Measurements from ENCODE around the gene ERFL.

Gene ERFL

DNA sequence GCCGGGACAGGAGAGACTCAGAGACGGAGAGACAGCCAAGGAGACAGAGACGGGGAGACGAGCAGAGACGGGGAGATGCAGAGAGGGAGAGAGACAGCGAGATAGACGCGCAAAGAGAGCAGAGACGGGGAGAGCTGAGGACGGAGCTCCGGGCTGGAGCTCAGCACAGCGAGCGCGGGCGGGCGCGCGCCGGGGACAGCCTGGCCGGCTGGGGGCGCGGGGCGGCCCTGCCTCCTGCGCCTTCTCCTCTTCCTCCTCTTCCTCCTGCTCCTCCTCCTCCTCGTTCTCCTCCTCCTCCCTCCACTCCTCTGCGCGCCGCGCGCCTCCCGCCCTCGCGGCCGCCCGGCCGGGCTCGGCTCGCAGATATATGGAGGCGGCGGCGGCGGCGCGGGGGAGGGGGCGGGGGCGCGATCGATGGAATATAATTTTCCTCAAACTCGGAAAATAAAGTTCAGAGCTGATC is at the start of gene ERFL:
ERFL (minus strand) TSS at position 229 of the 463 bp plus-strand sequence. CDS start 15,530 bp downstream, outside the sequence.
- no peak for DNase-seq

DNA sequence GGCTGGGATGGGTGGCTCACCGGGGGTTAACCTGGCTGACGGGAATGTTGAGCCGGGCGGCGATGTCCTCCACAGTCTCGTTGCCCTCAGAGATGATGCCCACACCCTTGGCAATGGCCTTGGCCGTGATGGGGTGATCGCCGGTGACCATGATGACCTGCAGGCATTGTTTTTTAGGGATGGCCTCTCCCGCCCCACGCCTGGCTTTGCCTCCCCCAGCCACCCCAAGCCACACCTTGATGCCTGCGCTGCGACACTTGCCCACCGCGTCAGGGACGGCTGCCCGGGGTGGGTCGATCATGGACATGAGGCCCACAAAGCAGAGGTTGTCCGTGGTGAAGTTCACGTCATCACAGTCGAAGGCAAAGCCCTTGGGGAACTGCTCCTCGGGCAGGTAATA is 49.7 kb upstream of the ERFL start:
- no peak for DNase-seq

DNA sequence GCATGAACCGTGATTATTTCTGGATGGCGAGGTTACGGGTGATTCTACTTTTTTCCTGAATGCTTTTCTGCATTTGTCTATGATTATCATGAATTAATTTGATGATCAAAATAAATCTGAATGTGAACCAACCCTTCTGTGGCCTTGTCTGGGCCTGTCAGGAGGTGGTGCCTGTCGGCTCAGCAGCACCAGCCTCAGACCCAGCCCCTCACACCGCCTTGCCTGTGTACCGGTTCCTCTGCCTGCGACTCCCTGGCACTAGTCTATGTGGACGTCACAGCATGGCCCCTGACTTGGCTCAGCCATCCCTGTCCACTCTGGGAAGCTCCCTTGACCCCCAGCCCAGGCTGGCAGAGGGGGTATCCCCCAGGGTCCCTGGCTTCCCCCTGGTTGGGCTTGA is 46.4 kb upstream of the ERFL start:
- DNase-seq = no peak

DNA sequence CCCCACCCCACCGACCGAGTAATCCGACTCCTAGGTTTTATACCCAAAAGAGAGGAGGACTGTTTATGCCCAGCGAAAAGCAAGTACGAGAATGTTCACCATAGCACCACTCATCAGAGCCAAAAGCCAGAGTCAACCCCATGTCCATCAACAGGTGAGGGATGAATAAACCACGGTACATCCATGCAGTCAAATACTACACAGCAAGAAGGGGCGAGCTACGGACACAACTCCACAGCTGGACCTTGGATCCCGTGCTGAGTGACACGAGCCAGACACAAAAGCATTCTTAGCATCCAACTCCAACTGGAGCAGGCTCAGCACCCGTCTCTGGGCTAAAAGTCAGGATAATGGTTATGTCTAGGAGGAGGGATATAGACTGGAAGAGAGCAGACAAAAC is 43.1 kb upstream of the ERFL start:
- DNase-seq = no peak

DNA sequence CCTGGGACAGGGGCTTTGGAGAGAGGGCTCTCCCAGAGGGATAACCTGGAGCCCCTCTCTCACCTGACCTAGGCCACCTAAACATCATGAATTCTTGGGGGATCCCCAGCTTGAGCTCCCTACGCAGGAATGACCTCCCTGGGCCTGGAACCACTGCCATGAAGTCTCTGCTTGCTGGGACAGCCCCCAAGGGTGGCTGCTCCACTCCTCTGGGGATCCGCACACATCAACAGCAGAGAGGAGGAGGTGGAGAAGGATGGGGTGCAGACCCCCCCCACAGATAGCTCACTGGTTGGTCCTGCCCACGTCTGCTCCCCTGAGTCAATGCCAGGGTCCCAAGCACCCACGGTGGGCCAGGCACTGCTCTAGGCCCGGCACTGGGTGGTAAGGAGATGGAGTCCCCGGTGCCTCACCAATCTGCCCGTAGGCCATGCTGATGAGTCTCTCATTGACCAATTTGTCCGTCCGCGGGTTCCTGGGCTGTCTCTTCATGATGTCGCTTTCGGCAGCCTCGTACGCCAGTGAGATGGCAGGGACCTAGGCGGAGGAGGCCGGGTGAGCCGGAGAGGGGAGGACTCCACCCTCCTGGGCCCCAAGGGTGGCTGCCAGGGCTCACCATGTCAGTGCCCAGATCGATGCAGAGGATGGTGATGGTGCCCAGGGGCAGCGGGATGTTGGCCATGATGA is 41.7 kb upstream of the ERFL start:
- DNase-seq = no peak

DNA sequence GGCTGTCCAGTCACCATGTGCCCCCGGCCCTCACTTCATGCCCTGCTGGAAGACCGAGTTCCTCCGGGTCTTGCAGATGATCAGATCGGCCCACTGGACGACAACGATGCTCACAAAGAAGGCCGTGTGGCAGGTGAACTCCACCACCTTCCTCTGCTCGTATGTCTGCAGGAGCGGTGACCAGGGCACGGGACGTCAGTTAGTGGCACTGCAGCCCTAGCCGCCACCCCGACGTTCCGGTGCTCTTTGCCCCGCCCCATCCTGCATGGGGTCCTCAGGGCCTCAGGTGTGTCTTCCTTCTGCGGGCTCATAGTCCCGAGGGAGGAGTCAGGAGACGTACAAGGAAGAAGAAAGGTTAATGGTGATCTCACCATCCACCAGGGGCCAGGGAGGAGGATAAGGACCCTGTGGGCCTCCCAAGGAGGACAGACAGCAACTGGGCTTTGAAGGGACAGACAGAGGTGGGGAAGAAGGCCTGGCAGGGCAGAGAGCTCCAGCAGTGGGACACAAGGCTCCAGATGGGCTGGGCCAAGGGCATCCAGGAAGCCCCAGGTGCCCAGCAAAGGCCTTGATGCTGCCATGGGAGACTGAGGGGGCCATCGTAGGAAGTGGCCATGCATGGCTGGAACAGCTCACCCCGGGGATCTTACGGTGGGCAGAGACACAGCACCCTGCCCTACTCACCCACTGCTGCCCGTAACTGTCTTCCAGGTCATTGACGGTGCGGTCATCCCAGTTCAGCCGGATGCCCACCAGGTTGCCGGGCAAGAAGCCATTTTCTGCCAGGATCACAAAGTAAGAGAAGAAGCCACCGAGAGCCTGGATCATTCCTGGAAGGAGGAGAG is 40.7 kb upstream of the ERFL start:
- DNase-seq = no peak

DNA sequence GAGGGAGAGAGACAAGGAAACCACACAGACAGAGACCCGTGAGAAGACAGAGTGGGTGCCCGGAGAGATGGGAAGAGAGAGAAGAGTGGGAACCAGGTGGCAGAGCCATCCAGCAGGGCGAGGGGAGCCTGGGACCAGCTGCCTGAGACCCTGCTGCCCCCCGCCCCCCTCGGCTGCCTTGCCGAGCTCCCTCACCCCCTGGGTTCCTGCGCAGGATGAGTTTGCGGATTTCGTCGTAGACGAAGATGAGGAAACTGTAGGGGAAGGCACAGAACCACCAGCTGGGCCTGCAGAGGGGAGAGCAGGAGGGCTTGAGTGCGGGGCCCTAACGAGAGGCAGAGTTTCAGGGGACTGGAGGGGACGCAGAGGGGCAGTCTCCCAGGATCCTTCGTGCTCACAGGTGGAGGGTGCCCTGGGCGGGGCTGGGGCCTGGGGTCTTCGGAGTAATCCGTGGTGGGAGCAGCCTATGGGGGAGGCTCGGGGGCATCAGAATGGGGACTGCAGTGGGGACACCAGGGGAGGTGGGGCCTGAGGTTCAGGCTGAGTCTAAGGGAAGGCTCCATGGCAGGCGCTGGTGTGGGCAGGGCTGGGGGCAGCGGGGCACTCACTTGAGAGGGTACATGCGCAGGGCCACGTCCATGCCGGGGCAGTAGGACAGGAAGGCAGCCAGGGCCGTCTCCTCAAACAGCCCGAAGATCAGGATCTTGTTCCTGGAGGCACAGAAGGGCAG is 39.0 kb upstream of the ERFL start:
- DNase-seq = no peak

DNA sequence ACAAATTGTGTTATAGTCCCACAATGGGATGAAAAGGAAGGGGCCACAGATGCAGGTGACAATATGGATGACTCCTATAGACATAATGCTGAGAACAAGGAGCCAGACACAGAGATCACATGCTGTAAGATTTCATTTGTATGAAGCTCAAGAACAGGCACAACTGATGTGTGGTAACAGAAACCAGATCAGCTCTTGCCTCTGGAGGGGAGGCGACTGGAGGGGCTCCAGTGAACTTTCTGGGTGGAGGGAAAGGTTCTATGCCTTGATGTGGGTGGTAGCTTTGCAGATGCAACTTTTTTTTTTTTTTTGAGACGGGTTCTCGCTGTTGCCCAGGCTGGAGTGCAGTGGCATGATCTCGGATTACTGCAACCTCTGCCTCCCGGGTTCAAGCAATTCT is 36.9 kb upstream of the ERFL start:
- no peak for DNase-seq

DNA sequence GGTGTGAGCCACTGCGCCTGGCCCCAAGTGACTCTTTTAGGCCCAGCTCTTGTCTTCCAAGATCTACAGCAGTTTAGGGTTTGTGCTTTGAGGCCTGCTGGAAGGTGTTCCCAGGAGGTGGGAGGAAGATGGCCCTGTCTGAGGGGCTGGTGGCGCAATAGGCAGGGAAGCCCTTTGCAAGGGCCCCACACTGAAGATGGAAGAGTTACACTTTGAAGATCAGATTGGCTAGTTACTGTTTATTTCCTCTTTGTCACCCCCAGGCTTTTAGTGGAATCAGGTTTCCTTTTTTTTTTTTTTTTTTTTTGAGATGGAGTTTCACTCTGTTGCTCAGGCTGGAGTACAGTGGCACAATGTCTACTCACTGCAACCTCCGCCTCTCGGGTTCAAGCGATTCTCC is 32.7 kb upstream of the ERFL start:
- no peak for DNase-seq

DNA sequence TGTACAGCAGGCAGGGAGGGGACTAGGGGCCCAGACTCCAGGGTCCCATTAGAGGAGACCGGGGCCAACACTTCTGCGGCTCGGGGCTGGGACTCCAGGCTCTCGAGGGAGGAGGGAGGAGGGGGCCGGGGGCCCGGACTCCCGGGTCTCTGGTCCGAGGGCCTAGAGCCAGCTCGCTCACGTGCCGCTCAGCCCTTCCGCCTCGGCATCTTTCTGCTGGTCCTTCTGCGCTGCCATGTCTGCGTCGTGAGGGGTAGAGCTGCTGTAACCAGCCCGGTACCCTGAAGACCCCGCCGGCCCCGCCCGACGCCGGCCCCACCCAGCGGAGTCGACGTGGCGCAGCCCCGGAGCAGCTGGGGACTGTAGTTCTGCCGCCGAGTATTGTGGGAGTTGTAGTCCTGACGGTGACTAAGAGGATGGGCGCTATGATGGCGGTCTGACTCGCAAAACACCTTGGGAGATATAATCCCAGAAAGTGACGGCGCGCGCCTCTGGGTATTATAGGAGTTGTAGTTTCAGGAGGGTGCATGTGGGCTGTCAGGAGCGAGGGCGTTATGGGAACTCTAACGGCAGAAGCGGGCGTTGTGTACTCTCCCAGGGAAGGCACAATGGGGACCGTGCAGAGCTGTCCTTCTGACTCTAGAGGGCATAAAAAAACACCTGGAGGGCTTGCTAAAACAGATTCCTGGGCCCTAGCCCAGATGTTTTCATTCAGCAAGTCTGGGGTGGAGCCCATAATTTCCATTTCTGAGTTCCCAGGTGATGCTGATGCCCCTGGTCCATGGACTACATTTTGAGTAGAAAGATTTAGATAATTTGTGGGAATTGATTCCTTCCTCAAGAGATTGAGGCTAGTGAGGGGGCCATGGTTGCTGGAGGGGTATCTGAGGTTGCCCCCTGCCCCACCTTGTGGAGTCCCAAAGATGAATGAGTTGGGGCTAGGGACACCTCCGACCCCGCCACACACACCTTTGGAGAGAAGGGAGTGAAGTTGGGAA is 31.1 kb upstream of the ERFL start, which contains the start of gene RABAC1:
RABAC1 (minus strand) TSS at position 266 of the 998 bp plus-strand sequence; CDS start at position 237, 29 bp downstream.
- DNase-seq = peak; percentile 97

DNA sequence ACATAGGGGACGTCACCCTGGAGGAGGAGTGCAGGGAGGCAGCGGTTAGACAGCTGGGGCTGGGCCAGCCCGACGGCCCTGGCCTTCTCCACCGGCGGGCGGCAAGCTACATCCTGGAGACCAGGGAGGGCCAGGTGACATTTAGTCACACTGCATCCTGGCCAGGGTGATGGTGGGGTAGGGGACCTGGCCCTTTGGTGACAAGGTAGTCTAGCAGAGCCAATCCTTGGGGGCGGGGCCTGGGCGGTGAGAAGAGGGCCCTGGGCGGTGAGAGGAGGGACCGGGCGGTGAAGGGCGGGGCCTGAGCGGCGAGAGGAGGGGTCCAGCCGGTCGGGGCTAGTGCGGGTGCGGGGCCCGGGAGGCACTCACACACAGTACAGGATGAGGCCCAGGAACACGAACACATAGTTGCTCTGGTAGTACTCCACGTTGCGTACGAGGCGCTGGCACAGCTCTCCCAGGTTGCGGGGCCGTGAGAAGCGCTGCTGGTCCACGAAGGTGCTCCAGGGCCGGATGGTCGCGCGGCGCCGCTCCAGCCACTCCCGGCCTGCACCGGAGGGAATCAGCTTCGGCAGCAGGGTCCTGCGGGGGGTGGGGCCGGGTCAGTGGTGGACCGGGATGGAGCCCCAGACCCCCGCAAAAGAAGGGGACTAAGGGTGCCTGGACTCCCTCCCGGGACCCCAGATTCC is 30.3 kb upstream of the ERFL start:
- DNase-seq = no peak

DNA sequence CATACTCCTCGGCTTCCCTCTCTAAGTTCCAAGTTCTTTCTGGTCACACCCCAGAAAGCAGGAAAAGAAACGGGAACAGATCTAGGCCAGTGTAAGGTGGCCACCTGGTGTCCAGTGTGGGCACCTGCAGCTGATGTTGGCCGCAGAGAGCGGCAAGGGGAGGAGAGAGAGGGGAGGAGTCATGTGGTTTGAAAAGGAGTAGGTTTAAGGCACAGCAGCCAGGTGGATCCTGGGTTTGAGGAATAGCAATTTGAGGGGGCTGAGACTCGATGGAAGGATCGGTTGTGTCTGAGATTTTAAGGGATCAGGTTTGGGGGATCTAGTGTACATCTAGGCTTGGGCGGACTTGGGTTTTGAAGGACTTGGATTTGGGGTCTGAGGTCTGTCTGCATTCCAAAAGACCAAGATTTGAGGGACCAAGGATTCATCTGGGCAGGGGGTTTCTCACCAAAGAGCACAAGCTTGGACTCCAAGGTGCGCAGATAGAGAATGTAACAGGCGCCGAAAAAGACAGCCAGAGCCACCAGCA is 29.7 kb upstream of the ERFL start:
- peak; percentile 51 for DNase-seq

DNA sequence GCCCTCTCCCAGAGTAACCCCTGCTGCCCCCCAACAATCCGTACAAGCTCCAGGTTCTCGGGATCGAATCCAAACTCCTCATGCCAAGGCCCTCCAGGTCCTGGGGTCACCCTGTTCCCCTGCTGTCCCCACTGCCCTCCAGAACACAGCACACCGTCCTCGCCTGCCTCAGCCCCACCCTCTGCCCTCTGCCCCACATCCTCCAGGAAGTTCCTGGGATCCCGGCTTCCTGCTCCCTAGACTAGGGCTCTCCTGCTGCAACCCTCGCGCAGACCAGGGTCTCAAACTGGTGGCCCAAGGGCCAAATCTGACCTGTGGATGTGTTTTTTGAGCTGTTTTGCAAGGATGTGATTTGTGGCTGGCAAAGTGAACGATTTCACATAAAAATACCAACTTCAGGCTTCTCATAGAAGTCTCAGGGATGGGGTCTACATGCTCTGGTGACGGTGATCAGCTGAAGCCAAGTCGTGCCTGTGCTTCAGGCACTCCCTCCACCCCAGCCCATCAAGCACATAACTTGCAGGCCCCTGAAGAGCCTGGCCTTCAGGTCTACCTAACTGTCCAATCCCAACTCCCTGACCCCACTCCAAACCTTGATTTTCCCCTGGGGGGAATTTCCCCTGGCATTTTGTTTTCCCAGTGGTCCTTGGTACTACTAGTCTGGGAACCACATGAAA is 29.1 kb upstream of the ERFL start:
- DNase-seq = no peak

DNA sequence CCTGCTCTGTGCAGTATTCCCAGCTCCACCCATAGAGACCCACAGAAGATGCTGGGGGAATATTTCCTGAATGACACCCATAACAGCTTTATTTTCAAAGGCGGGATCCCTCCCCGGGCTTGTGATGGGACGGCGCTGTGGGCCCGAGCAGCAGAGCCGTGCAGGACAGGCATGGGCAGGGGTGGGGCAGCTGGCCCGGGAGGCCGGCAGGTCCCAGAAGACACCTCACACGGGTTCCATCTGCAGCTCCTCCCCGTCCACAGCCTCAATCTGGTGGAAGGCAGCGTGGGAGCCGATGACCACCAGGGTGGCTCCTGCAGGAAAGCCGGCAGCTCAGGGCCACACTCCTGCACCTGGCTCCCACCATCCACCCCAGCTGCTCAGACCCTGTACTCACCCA is 28.4 kb upstream of the ERFL start:
- DNase-seq = no peak

DNA sequence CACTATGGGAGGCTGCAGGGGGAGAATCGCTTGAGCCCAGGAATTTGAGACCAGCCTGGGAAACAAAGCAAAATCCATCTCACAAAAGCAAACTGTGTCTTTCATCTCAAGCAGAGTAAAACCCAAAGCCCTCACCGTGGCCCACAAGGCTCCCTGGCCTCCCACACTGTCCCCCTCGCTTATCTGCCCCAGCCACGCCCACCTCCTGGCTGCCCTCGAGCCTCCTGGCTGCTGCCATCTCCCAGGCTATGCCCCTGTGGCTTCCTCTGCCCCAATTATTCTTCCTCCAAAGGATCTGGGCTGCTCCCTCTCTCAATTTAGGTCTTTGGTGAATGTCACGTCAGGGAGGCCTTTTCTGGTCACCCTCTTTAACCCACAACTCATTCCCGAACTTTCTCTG is 27.3 kb upstream of the ERFL start:
- no peak for DNase-seq

DNA sequence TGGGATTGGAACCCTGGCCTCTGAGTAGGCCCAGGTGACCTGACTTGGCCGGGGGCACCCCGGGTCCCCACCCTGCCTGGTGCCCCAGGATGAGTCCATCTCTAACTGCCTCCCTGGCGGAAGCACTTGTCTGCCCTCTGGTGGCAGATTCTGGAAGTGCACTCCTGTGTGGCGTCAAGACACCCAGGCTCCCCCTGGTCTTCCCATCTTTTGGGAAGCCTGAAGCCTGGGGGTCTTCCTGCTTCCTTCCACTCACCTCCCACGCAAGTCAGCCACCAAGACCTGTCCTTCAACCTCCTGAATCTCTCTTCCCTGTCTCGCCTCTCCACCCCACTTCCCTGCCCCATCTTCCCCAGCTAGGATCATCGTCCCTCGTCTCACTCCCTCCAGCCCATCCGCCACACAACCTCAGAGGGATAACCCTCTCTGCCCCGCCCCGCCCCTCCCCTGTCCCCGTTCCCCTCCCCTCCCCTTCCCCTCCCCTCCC is 23.5 kb upstream of the ERFL start:
- DNase-seq = no peak

DNA sequence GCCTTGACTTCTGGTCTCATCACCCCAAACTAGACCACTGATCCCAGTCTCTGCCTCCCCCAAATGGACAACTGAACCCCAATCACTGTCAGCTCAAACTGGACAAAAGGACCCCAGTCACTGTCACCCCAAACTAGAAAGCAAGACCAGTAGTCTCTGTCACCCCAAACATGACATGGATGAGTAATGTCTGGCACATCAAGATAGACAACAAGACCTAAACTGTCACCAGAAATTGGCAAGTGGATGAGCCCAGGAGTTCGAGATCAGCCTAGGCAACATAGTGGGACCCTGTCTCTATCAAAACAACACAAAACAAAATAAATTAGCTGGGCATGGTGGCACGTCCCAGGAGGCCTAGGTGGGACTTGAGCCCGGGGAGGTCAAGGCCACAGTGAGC is 18.8 kb upstream of the ERFL start:
- no peak for DNase-seq

DNA sequence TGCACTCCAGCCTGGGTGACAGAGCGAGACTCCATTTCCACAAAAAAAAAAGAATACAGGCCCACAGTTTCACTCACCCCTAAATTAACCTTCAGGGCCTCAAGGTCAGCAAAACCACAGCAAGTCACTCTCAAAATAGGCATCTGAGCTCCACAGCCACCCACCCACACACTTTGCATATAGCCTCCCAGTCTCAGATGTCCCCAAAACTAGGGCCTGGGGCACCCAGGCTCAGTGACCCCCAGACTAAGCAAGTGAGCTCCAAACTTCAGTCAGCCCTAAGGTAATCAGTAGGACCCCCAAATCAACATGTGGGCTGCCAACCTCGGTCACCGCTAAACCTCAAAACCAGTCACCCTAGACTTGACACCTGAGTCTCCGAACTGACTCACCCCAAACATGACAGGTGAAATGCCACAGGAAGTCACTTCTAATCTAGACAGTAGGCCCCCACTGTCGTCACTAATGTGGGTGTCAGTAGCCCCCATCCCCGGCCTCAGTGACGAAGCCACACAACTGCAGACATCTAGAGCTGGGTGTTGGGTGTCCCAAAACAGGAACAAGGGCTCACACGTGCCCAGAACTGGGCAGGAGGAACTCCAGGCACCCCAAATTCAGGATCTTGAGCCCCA is 17.0 kb upstream of the ERFL start:
- no peak for DNase-seq

DNA sequence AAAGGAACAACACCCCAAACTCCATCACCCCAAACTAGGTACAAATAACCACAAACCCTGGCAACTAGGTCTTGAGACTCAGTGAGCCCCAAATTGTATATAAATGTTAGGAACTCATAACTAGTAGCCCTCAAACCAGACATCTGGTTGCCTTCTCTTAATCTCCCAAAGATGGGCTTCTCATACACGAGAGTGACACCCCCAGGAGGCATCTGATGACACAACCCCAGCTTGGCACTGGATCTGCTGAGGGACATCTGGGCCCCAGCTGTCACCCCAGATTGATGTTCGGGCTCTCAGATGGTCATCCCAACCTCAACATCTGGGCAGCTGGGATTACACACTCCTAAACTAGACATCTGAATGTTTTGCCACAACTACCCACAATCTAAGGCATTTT is 16.1 kb upstream of the ERFL start:
- no peak for DNase-seq

All from NCI-H524 treated with DMSO at 0.1 percent for 48 hours (cell line).